SK-N-SH (cell line): ENCODE measurements around the gene SPAAR. TPM values are rescaled to one million over a fixed set of nuclear protein-coding genes. Genes with fewer than 3 reads are reported as not detected.

Experiments used
- CTCF ChIA-PET: fragments of 300-600, 350-600 bp; formaldehyde crosslinking; extraction: SDS; loops from one replicate; lab custom pipeline; 2021; lab: Yijun Ruan, JAX
- POLR2A ChIA-PET: fragments of 350-600 bp; sonication (Branson Sonifier 250); formaldehyde crosslinking; extraction: SDS; loops from one replicate; lab custom pipeline; 2020; ENCODE audit warnings: antibody characterized with exemption, inconsistent platforms; lab: Yijun Ruan, JAX
- DNase-seq: peaks from one replicate; pipeline ENCODE4 v3.0.0; 2012
- H2AFZ ChIP-seq: fragments of 200-600 bp; sonication (generic); 2 replicates; pipeline ENCODE4 v1.8.1; 2016; ENCODE audit warnings: antibody characterized with exemption, mild to moderate bottlenecking, low read depth
- H3F3A ChIP-seq: fragments of 200-600 bp; sonication (generic); replicated peaks from 2 replicates; pipeline ENCODE3; 2016; ENCODE audit warnings: antibody characterized with exemption, mild to moderate bottlenecking; ENCODE audit not compliant: insufficient read depth
- H3K27ac ChIP-seq, 2 experiments: fragments of 200-500 bp in 1 of 2; fragments of 200-600 bp in 1 of 2; sonication (Bioruptor generic) in 1 of 2; sonication (generic), shearing (Covaris generic) in 1 of 2; 2 replicates each; pipeline versions ENCODE4 v1.5.1 to v1.6.1; 2014 to 2016; ENCODE audit warnings: low read depth in 2 of 2, inconsistent platforms in 1 of 2, low read length in 1 of 2, mild to moderate bottlenecking in 1 of 2, mixed read lengths in 1 of 2
- H3K27me3 ChIP-seq: fragments of 200-600 bp; sonication (generic), shearing (Covaris generic); 2 replicates; pipeline ENCODE4 v1.6.1; 2016; ENCODE audit warnings: mixed run types; ENCODE audit not compliant: insufficient read depth
- H3K36me3 ChIP-seq, 2 experiments: fragments of 200-500 bp in 1 of 2; fragments of 200-600 bp in 1 of 2; sonication (Bioruptor generic) in 1 of 2; sonication (generic) in 1 of 2; replicated peaks in 1 of 2; 2 replicates each; pipeline versions ENCODE3 to v1.5.1; 2014 to 2016; ENCODE audit warnings: low read length in 1 of 2, mild to moderate bottlenecking in 1 of 2; ENCODE audit not compliant: insufficient read depth in 2 of 2, control insufficient read depth in 1 of 2
- H3K4me1 ChIP-seq, 2 experiments: fragments of 200-500 bp in 1 of 2; fragments of 200-600 bp in 1 of 2; sonication (Bioruptor generic) in 1 of 2; sonication (generic), shearing (Covaris generic) in 1 of 2; 2 replicates each; pipeline versions ENCODE4 v1.5.1 to v1.6.1; 2014 to 2016; ENCODE audit warnings: low read depth in 1 of 2, low read length in 1 of 2, mixed run types in 1 of 2; ENCODE audit not compliant: insufficient read depth in 2 of 2, control insufficient read depth in 1 of 2
- H3K4me2 ChIP-seq: fragments of 200-600 bp; sonication (generic), shearing (Covaris generic); 2 replicates; pipeline ENCODE4 v1.6.1; 2017; ENCODE audit warnings: mixed run types
- H3K4me3 ChIP-seq, 2 experiments: fragments of 200-500 bp in 1 of 2; fragments of 200-600 bp in 1 of 2; sonication (Bioruptor generic) in 1 of 2; sonication (generic), shearing (Covaris generic) in 1 of 2; 2 replicates each; pipeline versions ENCODE4 v1.5.1 to v1.8.1; 2014 to 2016; ENCODE audit warnings: low read depth in 2 of 2, inconsistent platforms in 1 of 2, low read length in 1 of 2, mild to moderate bottlenecking in 1 of 2, mixed read lengths in 1 of 2, moderate library complexity in 1 of 2
- H3K79me2 ChIP-seq: fragments of 200-600 bp; sonication (generic); 2 replicates; pipeline ENCODE4 v1.8.1; 2017; ENCODE audit warnings: mild to moderate bottlenecking; ENCODE audit not compliant: insufficient read depth
- H3K9ac ChIP-seq: fragments of 200-600 bp; sonication (generic); 2 replicates; pipeline ENCODE4 v1.6.1; 2017; ENCODE audit warnings: mixed run types
- H3K9me2 ChIP-seq: fragments of 200-600 bp; sonication (generic); 2 replicates; pipeline ENCODE4 v1.6.1; 2017; ENCODE audit warnings: mixed run types
- H3K9me3 ChIP-seq: fragments of 200-600 bp; sonication (generic); 2 replicates; pipeline ENCODE4 v1.6.1; 2017; ENCODE audit warnings: mixed run types, mild to moderate bottlenecking, moderate library complexity
- H4K20me1 ChIP-seq: fragments of 200-600 bp; sonication (generic); 2 replicates; pipeline ENCODE4 v1.6.1; 2017; ENCODE audit warnings: mild to moderate bottlenecking, mixed run types; ENCODE audit not compliant: insufficient read depth
- CHD2 ChIP-seq: fragments of 150-350 bp; IDR thresholded peaks from 2 replicates; pipeline ENCODE4 v1.6.1; 2018; ENCODE audit warnings: low read length; ENCODE audit not compliant: partially characterized antibody
- EP300 ChIP-seq, 2 experiments: IDR thresholded peaks; 2 replicates each; pipeline versions ENCODE4 v1.4.0 to v1.6.1; 2012; ENCODE audit warnings: borderline replicate concordance in 1 of 2, low read depth in 1 of 2, low read length in 1 of 2
- FOXM1 ChIP-seq: IDR thresholded peaks from 2 replicates; pipeline ENCODE4 v1.4.0; 2012; ENCODE audit warnings: low read depth, mild to moderate bottlenecking
- NRF1 ChIP-seq: IDR thresholded peaks from 2 replicates; pipeline ENCODE4 v1.6.1; 2012; ENCODE audit warnings: low read depth, mild to moderate bottlenecking, low read length
- POLR2AphosphoS5 ChIP-seq: IDR thresholded peaks from 2 replicates; pipeline ENCODE4 v1.6.1; 2012; ENCODE audit warnings: low read depth, low read length
- RAD21 ChIP-seq: IDR thresholded peaks from 2 replicates; pipeline ENCODE4 v1.6.1; 2012; ENCODE audit warnings: mild to moderate bottlenecking, low read length
- RFX5 ChIP-seq: IDR thresholded peaks from 2 replicates; pipeline ENCODE4 v1.6.1; 2012; ENCODE audit warnings: mild to moderate bottlenecking, improper control_type of control experiment, low read length
- RXRA ChIP-seq: IDR thresholded peaks from 2 replicates; pipeline ENCODE4 v1.4.0; 2012; ENCODE audit warnings: low read depth, mild to moderate bottlenecking, borderline replicate concordance
- SIN3A ChIP-seq: IDR thresholded peaks from 2 replicates; pipeline ENCODE4 v1.6.1; 2012; ENCODE audit warnings: low read depth, mild to moderate bottlenecking, low read length, moderate library complexity, borderline replicate concordance
- SMC3 ChIP-seq: IDR thresholded peaks from 2 replicates; pipeline ENCODE4 v1.6.1; 2012; ENCODE audit warnings: low read depth, low read length, improper control_type of control experiment
- TAF1 ChIP-seq: IDR thresholded peaks from 2 replicates; pipeline ENCODE4 v1.6.1; 2012; ENCODE audit warnings: low read depth, mild to moderate bottlenecking, low read length, moderate library complexity, borderline replicate concordance
- TCF12 ChIP-seq: IDR thresholded peaks from 2 replicates; pipeline ENCODE4 v1.4.0; 2012
- WGBS: methylation state at CpG from one replicate; pipeline ENCODE4 v1.1.6; 2017; ENCODE audit warnings: low lambda C conversion rate; 5-methylcytosine and 5-hydroxymethylcytosine counted together
- polyA plus RNA-seq, 3 experiments: library from polyadenylated mRNA; depleted of rRNA; stranded (reverse); fragments of >200 nt; gene quantifications; 2 replicates each; pipeline ENCODE4 v1.2.3, GENCODE V29; 2012
- TF ChIP-seq, protein P1 (sequence below): fragments of 200-600 bp; sonication (generic); IDR thresholded peaks from 2 replicates; pipeline ENCODE4 v1.6.1; 2017; ENCODE audit warnings: antibody characterized with exemption, mild to moderate bottlenecking, moderate library complexity
- TF ChIP-seq, protein P2 (sequence below): fragments of 150-350 bp; IDR thresholded peaks from 2 replicates; pipeline ENCODE4 v1.6.1; 2016; ENCODE audit warnings: mild to moderate bottlenecking, low read depth, low read length
- TF ChIP-seq, protein P3 (sequence below): IDR thresholded peaks from 2 replicates; pipeline ENCODE4 v1.4.0; 2012; ENCODE audit warnings: low read depth, borderline replicate concordance
- TF ChIP-seq, protein P4 (sequence below): IDR thresholded peaks from 2 replicates; pipeline ENCODE4 v1.4.0; 2012; ENCODE audit warnings: low read depth
- TF ChIP-seq, protein P5 (sequence below): fragments of 150-350 bp; IDR thresholded peaks from 2 replicates; pipeline ENCODE4 v1.6.1; 2017; ENCODE audit warnings: antibody characterized with exemption, low read length, low read depth, borderline replicate concordance

The SPAAR gene
- polyA plus RNA-seq, 1 of the 3 experiments (the other 2 are of a cell fraction) = 0.13 TPM

DNA sequence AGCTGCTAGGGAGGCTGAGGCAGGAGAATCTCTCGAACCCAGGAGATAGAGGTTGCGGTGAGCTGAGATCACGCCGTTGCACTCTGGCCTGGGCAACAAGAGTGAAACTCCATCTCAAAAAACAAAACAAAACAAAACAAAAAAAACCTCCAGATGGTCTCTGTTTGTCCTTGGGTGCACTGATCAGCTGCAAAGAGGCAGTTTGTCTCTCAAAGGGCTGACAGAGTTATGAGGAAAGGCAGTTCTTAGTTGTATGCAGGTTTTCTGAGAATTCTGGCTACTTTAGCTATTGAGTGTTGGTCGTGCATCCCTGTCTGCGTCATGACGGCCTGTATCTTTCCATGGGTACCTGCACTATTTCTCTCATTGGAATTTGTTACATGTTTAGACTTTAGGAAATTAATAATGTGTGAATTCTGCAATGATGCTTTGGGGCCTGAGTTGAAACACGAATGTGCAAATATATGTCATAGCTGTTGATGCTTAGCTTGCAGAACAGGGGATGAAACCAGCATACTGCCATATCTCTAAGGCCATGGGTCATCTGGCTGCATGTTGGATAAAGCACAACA is 30.5 kb downstream of the SPAAR start (continued):
- TF ChIP-seq, protein P1, sequence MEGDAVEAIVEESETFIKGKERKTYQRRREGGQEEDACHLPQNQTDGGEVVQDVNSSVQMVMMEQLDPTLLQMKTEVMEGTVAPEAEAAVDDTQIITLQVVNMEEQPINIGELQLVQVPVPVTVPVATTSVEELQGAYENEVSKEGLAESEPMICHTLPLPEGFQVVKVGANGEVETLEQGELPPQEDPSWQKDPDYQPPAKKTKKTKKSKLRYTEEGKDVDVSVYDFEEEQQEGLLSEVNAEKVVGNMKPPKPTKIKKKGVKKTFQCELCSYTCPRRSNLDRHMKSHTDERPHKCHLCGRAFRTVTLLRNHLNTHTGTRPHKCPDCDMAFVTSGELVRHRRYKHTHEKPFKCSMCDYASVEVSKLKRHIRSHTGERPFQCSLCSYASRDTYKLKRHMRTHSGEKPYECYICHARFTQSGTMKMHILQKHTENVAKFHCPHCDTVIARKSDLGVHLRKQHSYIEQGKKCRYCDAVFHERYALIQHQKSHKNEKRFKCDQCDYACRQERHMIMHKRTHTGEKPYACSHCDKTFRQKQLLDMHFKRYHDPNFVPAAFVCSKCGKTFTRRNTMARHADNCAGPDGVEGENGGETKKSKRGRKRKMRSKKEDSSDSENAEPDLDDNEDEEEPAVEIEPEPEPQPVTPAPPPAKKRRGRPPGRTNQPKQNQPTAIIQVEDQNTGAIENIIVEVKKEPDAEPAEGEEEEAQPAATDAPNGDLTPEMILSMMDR = no peak
- TF ChIP-seq CHD2 = no peak

DNA sequence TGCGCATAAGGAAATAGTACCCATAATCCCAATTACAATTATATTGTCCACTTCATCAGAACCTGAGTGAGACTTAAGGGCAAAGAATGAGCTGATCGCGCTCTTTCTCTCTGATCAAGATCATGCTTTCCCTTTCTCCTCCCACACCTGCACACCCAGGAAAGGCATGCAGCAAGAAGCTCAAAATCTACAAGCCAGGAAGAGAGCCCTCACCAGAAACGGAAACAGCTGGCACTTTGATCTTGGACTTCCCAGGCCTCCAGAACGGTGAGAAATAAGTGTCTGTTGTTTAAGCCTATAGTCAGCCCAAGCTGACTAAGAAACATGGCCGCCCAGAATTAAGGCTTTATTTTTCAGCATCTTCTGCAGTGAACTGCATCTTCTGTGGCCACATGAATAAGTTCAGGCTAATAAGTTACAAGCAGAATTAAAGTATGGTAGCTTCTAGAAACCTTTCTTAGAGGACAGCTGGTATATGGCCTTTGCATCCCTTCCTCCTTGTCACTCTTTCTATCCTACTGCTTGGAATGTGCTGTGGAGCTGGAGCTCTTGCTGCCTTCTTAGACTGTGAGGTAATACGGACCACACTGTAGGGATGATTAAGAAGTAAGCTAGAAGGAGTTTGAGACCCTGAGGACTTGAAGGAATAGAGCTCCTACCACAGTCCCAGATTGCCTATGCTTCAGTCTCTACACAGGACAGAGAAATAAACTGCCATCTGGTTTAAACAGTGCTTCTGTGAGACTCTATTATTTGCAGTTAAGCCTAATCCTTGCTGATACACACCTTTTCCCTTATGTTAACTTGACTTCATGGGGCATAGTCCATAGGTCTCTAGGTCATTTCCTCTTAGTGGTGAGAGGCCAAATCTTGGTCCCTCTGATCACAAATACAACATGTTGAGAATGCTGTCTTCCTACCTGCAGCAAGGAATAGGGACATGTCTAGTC is 31.4 kb downstream of the SPAAR start:
- POLR2A ChIA-PET = no interaction called here

DNA sequence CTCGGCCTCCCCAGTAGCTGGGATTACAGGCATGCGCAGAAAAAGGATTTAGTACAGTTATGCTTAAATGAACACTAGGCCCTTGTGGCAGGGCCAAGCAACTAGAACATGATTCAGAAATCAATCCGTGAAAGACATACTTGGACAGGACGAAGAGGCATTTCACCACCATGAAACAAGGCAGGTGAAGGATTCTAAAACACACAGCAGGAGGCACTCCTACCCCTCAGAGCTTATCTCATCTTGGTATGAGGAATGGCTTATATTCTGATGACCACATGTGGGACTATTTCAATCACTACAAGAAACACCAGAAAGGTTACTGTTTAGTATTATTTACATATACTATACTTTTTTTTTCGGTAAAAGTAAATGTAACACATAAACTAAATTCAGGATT is 33.0 kb downstream of the SPAAR start:
- Histone ChIP-seq H3K79me2 (no peaks in the 10 kb centered on the region), H3K9me2 (no peaks in the 10 kb centered on the region), H4K20me1 (no peaks in the 10 kb centered on the region), H3K4me1 (peaks cover 0 to 2% of the 10 kb centered on the region in 2 experiments; a peak in 1 of 4 replicates), H3K27me3 (no peaks in the 10 kb centered on the region), H3K36me3 (no peaks in the 10 kb centered on the region), H2AFZ (no peak overlapping the region), H3K4me3 (no peak overlapping the region), H3F3A (no peaks in the 10 kb centered on the region), H3K4me2 (no peak overlapping the region), H3K9ac (no peak overlapping the region), H3K27ac (no peak overlapping the region), H3K9me3 (no peaks in the 10 kb centered on the region)
- ChIA-PET POLR2A (no interaction called here), CTCF (interaction anchor here (0.8 to 8.8 kb wide), 5 partner anchors 13 to 81 kb away, joined by 3 to 94 read pairs (median 14); partner anchors contain the start of gene HRCT1)
- WGBS = 74% methylated on average over 5 of the region's 5 CpGs
- no peak for DNase-seq
- TF ChIP-seq, protein P2, sequence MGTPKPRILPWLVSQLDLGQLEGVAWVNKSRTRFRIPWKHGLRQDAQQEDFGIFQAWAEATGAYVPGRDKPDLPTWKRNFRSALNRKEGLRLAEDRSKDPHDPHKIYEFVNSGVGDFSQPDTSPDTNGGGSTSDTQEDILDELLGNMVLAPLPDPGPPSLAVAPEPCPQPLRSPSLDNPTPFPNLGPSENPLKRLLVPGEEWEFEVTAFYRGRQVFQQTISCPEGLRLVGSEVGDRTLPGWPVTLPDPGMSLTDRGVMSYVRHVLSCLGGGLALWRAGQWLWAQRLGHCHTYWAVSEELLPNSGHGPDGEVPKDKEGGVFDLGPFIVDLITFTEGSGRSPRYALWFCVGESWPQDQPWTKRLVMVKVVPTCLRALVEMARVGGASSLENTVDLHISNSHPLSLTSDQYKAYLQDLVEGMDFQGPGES = no peak
- TF ChIP-seq TAF1 (no peak), RFX5 (no peak), NRF1 (no peak), RXRA (no peak), TCF12 (no peak), EP300 (IDR thresholded peaks at IDR 0.05; ENCODE audit: borderline replicate concordance in 1 of 2, low read depth in 1 of 2, low read length in 1 of 2) (no peak), POLR2AphosphoS5 (no peak), SMC3 (no peak), SIN3A (no peak), FOXM1 (no peak), RAD21 (no peak)
- TF ChIP-seq, protein P3, sequence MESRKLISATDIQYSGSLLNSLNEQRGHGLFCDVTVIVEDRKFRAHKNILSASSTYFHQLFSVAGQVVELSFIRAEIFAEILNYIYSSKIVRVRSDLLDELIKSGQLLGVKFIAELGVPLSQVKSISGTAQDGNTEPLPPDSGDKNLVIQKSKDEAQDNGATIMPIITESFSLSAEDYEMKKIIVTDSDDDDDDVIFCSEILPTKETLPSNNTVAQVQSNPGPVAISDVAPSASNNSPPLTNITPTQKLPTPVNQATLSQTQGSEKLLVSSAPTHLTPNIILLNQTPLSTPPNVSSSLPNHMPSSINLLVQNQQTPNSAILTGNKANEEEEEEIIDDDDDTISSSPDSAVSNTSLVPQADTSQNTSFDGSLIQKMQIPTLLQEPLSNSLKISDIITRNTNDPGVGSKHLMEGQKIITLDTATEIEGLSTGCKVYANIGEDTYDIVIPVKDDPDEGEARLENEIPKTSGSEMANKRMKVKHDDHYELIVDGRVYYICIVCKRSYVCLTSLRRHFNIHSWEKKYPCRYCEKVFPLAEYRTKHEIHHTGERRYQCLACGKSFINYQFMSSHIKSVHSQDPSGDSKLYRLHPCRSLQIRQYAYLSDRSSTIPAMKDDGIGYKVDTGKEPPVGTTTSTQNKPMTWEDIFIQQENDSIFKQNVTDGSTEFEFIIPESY = no peak
- TF ChIP-seq, protein P4, sequence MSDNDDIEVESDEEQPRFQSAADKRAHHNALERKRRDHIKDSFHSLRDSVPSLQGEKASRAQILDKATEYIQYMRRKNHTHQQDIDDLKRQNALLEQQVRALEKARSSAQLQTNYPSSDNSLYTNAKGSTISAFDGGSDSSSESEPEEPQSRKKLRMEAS = no peak
- TF ChIP-seq, protein P5, sequence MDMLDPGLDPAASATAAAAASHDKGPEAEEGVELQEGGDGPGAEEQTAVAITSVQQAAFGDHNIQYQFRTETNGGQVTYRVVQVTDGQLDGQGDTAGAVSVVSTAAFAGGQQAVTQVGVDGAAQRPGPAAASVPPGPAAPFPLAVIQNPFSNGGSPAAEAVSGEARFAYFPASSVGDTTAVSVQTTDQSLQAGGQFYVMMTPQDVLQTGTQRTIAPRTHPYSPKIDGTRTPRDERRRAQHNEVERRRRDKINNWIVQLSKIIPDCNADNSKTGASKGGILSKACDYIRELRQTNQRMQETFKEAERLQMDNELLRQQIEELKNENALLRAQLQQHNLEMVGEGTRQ = no peak

More for the DNA sequence above, 31.4 kb downstream of the SPAAR start:
- H4K20me1 ChIP-seq = no peaks in the 10 kb centered on the region
- H3K4me3 ChIP-seq = no peak overlapping the region
- no peak overlapping the region for H3K4me2 ChIP-seq
- no peaks in the 10 kb centered on the region for H3K9me2 ChIP-seq
- no peak overlapping the region for H3K27ac ChIP-seq
- H2AFZ ChIP-seq = no peak overlapping the region
- no peaks in the 10 kb centered on the region for H3K36me3 ChIP-seq
- H3K4me1 ChIP-seq = peaks cover 2 to 3% of the 10 kb centered on the region in 2 experiments; a peak in 2 of 4 replicates
- H3K9me3 ChIP-seq = no peaks in the 10 kb centered on the region
- H3K79me2 ChIP-seq = no peaks in the 10 kb centered on the region
- peaks cover 12% of the 10 kb centered on the region for H3F3A ChIP-seq
- CTCF ChIA-PET = interaction anchor here (1.1 to 8.8 kb wide), 5 partner anchors 9 to 67 kb away, joined by 3 to 94 read pairs (median 7); partner anchors contain the start of gene HRCT1
- no peak overlapping the region for H3K9ac ChIP-seq
- TF ChIP-seq NRF1 = no peak
- TF ChIP-seq, all 33 proteins: peak for 0
- 87% methylated on average over 7 of the region's 7 CpGs for WGBS
- DNase-seq = no peak
- H3K27me3 ChIP-seq = no peaks in the 10 kb centered on the region
